HG03558 (cell line): Measurements from ENCODE around the gene SH3YL1.

Source experiments
- ATAC-seq: cut with Tn5 transposase; IDR thresholded peaks from one replicate; pipeline ENCODE4 v1.9.1; 2021; ENCODE audit warnings: moderate number of reproducible peaks; ENCODE audit not compliant: unreplicated experiment; ENCODE audit errors: extremely low read depth

SH3YL1 gene

GRCh38 chr2:259789-260331, 4.0 kb downstream of the SH3YL1 start:
- no peak for ATAC-seq

GRCh38 chr2:258933-259332, 4.9 kb downstream of the SH3YL1 start:
- no peak for ATAC-seq

DNA sequence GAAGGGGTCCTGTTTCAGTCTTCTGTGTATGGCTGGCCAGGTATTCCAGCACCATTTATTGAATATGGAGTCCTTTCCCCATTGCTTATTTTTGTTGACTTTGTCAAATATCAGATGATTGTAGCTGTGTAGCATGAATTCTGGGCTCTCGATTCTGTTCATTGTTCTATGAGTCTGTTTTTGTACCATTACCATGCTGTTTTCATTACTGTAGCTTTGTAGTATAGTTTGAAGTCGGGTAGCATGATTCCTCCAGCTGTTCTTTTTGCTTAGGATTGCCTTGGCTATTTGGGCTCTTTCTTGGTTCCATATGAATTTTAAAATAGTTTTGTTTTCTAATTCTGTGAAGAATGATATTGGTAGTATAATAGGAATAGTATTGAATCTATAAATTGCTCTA, 6.0 kb downstream of the SH3YL1 start:
- no peak for ATAC-seq

DNA sequence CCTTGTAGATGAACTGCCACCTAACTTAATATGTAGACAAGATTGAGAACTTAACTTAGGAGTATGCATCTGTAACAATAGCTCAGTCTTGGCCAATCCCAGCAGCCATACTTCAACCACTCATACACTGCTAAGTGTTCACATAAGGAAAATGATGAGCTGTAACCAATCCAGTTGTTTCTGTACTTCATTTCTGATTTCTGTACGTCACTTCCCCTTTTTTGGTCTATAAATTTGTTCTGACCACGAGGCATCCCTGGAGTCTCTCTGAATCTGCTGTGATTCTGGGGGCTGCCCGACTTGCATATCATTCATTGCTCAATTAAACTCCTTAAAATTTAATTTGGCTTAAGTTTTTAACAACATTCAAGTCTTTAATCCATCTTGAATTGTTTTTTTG, 6.4 kb downstream of the SH3YL1 start:
- no peak for ATAC-seq

- no peak for ATAC-seq
These were observed 7.7 kb downstream of the SH3YL1 start for GRCh38 chr2:256094-256493.

DNA sequence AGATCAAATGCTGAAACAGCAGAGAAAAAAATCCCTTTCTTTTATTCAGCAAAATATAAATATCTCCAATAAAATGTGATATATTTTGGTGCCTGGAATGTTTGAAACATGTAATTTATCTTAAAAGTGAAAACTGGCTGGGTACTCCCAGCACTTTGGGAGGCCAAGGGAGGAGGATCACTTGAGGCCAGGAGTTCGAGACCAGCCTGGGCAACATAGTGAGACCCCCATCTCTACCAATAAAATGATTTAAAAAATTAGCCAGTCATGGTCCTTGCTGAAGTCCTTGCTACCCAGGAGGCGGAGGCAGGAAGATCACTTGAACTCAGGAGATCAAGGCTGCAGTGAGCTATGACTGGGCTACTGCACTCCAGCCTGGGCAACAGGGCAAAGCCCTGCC, 8.6 kb downstream of the SH3YL1 start:
- ATAC-seq: no peak

- no peak for ATAC-seq
These were observed 9.6 kb downstream of the SH3YL1 start for GRCh38 chr2:254241-254640.

DNA sequence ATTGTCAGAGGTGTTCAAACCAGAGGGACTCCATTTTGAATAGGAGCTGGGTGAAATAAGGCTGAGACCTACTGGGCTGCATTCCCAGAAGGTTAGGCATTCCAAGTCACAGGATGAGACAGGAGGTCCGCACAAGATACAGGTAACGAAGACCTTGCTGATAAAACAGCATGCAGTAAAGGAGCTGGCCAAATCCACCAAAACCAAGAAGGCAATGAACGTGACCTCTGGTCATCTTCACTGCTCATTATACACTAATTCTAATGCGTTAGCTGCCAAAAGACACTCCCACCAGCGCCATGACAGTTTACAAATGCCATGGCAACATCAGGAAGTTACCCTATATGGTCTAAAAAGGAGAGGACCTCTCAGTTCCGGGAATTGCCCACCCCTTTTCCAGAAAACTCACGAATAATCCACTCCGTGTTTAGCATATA, 10.6 kb downstream of the SH3YL1 start:
- ATAC-seq: no peak

DNA sequence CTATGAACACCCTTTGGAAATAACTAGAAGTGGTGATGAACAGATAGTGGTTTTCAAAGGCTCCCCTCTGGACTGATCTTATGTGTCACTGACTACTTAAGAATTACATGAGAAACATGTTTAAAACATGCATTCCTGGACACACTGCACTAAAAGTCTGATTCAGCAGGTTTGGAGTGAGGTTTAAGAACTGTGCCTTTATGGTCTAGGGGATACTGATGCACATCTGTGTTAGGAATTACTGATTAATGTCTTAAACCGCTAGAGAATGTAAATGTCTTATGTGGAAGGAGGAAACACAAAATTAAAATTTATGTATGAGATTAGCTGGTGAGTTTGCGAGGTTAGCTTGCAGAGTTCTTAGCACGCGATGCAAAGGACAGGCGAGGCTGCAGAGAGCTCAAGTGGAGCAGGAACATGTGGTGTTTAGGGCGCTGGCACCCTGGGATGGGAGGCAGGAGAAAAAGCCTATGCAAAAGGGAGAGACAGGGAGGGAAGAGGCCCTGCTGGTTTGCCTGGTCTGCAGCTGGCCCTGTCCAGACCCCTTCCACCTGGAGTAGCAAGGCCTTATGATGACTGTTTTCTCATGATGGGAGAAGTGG, 11.7 kb downstream of the SH3YL1 start:
- no peak for ATAC-seq

DNA sequence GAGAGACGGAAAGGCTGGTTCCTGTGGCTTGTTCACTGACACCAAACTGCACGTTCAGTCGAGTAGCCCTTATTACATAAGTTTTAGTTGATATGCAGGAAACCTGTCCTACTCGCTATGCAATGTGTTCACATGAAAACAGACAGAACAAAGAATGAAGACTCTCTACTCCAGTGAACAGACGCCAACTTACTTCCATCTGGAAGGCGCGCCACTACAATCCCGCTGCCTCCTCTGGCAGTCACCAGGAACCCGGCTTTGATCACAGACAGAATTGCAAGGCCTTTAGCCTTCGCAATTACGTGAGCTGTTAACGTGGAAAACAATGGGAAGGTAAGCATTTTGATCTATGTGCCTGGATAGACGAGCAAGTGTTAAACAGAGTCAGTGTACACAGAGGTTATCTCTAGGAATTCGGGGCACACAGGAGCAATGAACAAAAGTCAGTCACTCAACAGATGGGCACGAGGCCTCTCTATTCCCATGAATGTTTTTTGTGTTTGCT, 14.2 kb downstream of the SH3YL1 start:
- ATAC-seq: no peak

DNA sequence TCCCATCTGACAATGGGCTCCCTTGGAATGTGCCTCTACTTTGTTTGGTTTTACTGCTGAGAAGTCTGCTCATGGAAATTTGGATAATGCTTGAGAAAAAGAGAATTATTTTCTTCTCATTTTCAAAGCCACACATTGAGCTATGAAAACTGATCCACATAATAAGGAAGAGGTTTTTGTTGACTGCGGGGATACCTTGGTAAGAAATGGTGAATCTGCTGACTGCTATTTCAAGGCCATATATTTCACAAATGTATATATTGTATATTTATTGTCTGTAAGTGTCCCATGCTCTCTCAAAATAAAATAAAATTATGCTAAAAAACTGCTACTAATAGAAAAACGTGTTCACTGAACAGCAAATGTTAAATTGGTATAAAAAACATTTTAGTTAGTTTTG, 15.1 kb downstream of the SH3YL1 start:
- no peak for ATAC-seq

GRCh38 chr2:246489-247144, 17.2 kb downstream of the SH3YL1 start:
- ATAC-seq: no peak

DNA sequence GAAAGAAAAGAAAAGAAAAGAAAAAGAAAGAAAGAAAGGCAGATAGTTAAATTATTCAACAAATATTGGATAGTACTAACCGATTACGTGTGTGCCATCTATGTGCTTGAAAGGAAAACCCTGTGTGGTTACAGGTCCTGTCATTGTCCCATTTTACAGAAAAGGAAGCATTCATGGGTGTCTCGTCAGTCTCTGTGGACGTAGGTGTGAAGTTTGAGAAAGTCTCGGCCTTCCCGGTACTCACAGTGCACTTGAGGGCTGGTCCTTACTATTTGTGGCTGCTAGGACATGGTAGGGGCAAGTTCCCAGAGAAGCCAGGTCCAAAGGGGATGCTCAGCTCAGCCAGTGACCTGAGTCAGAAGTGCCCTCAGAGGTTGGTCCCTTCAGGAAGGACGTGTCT, 19.3 kb downstream of the SH3YL1 start:
- no peak for ATAC-seq

DNA sequence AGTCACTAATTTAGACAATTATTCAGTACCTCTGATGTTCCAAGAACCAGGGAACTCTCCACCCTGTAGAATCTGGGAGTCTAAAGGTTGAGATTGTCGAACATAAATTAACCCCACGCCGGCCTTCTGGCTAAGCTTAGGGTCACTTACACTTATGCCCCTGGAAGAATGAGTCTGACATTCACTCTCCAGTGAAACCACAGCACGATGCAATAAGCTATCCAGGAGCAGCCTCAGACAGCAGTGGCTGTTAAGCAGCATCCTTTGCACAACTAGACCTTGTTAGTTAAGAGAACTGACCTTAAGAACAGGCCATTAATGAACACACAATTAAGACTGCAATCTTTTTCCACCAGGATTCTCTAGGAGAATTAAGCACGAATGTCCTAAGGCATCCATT, 25.0 kb downstream of the SH3YL1 start:
- no peak for ATAC-seq

GRCh38 chr2:238431-238830, 25.4 kb downstream of the SH3YL1 start:
- ATAC-seq: no peak

GRCh38 chr2:237878-238277, 26.0 kb downstream of the SH3YL1 start:
- ATAC-seq: no peak

DNA sequence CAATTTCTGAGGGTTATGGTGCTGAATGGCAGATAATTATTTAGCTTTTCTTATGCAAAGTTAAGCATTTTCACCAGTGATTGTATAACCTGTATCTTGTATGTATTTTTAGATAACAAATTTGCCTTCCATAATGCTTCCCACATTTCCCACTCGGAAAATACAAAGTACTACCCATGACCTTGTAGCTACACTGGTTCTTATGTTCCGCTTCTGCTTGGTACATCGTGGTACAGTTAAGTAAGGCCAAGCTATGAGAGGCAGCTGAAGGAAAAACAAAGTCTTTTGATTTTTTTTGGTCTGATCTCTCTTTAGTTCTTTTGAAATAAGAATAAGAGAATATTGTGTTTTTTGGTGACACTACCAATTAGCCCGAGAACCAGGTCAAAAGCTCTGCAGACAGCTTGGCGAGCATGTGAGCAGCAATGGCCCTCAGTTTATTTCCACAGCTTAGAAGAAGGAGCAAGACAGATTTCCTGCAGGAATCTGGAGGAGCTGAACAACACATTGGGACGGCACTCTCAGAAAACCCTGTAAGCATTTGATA, 26.8 kb downstream of the SH3YL1 start:
- ATAC-seq: no peak

GRCh38 chr2:234421-234820, 29.4 kb downstream of the SH3YL1 start:
- ATAC-seq: no peak

- ATAC-seq: no peak
These were observed 30.8 kb downstream of the SH3YL1 start for GRCh38 chr2:233030-233429.

- ATAC-seq: no peak
These were observed 32.2 kb downstream of the SH3YL1 start for GRCh38 chr2:231521-232185.
